NCI-H146 (cell line): ENCODE measurements around the gene PLEKHG2.

Source experiments
- DNase-seq: peaks from one replicate; lab custom pipeline; 2025; lab: John Stamatoyannopoulos, UW

PLEKHG2 gene

DNA sequence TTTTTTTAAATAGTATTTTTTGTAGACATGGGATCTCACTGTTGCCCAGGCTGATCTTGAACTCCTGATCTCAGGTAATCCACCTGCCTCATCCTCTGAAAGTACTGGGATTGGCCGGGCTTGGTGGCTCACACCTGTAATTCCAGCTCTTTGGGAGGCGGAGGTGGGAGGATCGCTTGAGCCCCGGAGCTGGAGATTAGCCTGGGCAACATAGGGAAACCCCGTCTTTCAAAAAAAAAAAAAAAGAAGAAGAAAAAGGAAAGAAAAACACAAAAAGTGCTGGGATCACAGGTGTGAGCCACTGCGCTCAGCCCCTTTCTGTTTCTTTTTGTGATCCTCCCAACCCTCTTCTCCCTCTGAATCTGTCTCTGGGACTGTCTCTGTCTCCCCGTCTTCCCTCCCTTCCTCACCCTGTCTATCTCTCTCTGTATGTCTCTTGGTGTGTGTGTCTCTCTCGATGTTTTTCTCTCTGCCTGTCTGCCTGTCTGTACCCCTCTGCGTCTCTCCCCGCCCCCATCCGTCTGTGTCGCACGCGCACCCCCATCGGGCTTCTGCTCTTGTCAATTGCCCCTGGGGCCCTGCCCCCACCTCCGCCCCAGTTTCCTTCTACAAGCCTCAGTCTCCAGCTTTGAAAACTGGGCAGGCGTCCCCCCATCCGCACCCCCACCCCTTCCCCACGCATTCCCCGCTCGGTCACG is 6.4 kb upstream of the PLEKHG2 start:
- DNase-seq: no peak

DNA sequence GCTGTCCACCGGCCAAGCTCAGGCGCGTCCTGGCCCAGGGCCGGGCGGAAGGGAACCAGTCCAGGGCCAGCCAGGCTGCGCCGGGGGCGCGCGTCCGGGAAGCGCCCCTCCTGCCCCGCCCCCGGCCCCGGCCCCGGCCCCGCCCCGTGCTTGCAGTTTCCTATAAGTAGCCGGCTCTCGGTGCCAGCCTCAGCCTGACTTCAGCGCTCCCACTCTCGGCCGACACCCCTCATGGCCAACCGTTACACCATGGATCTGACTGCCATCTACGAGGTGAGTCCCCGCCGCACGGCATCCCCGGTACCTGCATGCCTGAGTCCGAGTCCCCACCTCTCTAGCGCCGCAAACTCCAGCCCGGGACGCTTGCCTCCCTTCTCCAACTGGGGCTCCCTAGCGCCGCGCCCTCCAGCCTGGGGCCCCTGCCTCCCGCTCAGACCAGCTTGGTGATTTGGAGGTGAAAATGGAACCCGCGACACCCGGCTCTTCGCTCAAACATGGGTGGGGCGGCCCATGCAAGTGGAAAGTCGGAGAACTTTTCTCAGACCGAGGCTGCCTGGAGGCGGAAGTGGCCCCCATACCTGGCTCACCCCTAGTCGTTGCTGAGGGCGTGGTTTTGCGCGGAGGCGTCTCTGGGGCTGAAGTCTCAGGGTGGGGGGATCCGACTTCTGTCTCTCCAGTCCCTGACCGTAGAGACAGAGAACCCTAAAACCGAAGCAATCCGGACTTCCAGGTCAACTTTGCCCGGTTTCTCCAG is 5.6 kb upstream of the PLEKHG2 start, which contains the start of gene ZFP36:
TSS of gene ZFP36 (plus strand) at position 192 of the 754 bp plus-strand sequence. CDS start at position 250, 58 bp downstream.
- peak; percentile 78 for DNase-seq

DNA sequence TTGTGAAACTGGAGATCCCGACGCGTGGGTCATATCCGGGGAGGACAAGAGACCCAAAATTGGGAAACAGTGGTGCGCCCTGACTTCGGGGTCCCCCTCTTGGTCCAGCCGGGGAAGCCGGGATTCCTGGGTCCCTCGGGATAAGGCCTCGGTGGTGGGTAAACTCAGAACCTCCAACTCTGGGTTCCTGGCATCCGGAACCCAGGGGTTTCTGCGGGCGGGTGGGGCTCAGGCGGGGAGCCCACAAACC is 5.1 kb upstream of the PLEKHG2 start:
- DNase-seq: no peak

DNA sequence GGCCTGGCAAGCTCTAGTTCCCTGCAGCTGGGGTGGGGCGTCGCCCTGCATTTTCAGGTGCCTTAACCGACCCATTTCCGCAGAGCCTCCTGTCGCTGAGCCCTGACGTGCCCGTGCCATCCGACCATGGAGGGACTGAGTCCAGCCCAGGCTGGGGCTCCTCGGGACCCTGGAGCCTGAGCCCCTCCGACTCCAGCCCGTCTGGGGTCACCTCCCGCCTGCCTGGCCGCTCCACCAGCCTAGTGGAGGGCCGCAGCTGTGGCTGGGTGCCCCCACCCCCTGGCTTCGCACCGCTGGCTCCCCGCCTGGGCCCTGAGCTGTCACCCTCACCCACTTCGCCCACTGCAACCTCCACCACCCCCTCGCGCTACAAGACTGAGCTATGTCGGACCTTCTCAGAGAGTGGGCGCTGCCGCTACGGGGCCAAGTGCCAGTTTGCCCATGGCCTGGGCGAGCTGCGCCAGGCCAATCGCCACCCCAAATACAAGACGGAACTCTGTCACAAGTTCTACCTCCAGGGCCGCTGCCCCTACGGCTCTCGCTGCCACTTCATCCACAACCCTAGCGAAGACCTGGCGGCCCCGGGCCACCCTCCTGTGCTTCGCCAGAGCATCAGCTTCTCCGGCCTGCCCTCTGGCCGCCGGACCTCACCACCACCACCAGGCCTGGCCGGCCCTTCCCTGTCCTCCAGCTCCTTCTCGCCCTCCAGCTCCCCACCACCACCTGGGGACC is 4.6 kb upstream of the PLEKHG2 start:
- no peak for DNase-seq

DNA sequence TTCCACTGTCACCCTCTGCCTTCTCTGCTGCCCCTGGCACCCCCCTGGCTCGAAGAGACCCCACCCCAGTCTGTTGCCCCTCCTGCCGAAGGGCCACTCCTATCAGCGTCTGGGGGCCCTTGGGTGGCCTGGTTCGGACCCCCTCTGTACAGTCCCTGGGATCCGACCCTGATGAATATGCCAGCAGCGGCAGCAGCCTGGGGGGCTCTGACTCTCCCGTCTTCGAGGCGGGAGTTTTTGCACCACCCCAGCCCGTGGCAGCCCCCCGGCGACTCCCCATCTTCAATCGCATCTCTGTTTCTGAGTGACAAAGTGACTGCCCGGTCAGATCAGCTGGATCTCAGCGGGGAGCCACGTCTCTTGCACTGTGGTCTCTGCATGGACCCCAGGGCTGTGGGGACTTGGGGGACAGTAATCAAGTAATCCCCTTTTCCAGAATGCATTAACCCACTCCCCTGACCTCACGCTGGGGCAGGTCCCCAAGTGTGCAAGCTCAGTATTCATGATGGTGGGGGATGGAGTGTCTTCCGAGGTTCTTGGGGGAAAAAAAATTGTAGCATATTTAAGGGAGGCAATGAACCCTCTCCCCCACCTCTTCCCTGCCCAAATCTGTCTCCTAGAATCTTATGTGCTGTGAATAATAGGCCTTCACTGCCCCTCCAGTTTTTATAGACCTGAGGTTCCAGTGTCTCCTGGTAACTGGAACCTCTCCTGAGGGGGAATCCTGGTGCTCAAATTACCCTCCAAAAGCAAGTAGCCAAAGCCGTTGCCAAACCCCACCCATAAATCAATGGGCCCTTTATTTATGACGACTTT is 3.9 kb upstream of the PLEKHG2 start:
- peak; percentile 41 for DNase-seq

DNA sequence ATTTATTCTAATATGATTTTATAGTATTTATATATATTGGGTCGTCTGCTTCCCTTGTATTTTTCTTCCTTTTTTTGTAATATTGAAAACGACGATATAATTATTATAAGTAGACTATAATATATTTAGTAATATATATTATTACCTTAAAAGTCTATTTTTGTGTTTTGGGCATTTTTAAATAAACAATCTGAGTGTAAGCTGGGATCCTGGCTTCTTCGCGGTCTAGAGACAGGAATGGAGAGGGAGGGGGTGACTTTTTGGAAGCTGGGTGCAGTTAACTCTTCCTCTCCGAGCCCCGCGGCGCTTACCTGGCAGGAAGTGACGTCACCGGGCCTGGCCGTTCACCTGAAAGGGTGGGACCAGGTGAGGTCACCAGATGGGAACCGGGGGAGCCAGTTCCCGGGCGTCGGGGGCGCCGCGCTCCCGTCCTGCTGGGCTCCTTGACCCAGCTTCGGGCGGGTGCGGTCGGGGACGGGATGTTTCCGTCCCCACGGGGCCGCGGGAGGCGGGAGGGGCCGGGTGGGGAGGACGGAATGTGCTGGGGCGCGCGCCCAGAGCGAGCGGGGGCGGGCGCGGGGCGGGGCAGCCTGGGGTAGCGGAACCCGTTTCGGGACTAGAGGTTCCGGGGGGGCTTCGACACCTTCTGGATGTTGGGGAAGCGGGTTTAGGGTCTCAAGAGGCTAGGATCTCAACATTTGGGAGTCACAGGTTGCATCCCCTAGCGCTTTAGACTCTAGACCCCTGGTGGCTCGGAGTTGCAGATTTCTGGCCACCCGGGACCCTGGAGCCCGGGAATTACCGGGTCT is 3.1 kb upstream of the PLEKHG2 start:
- peak; percentile 99 for DNase-seq

DNA sequence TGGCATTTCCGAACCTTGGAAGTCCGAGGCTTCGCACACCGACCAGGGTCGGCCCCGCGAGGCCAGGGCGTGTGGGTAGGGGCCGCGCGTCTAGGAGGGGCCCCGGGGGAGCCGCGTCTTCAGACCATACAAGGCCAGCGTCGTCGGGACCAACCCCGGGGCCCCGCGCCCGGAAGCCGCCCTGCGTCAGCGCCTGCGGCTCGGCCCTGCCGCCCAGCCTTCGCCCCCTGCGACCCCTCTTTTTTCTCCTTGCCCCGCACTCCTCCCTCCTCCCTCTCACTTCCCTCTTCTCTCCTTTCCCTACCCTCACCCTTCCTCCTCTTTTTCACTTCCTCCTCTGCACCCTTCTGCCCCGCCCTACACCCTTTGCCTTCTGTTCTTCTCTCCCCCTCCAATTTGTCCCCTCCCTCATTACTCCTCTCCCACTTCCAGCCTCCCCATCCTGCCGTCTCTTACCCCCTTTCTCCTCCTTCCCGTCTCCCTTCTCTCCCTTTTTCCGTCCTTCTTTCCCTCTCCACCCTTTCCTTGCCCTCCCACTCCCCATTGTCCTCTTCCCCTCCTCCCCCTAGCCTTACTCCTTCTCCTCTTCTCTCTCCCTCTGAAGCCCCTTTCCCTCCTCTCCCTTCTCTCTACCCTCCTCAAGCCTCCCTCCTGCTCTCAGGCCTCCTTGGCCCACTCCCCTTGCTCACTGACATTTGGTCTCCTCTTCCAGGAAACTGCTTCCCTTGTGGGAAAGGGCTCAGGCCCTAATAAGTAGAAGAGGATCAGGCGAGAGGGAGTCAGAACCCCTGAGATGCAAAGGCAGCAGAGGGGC is 2.2 kb upstream of the PLEKHG2 start:
- DNase-seq: peak; percentile 53

DNA sequence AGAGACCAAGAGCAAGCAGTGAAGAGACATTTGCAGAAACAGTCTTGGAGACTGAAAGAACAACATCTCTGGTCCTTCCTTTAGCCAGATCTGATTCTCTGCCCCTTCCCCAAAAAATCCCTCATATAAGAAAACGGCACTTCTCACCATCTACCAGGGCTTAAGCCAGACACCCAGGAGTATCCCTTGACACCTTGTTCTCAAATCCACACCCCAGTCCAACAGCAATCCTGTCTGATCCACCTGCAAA is 1.7 kb upstream of the PLEKHG2 start:
- no peak for DNase-seq

DNA sequence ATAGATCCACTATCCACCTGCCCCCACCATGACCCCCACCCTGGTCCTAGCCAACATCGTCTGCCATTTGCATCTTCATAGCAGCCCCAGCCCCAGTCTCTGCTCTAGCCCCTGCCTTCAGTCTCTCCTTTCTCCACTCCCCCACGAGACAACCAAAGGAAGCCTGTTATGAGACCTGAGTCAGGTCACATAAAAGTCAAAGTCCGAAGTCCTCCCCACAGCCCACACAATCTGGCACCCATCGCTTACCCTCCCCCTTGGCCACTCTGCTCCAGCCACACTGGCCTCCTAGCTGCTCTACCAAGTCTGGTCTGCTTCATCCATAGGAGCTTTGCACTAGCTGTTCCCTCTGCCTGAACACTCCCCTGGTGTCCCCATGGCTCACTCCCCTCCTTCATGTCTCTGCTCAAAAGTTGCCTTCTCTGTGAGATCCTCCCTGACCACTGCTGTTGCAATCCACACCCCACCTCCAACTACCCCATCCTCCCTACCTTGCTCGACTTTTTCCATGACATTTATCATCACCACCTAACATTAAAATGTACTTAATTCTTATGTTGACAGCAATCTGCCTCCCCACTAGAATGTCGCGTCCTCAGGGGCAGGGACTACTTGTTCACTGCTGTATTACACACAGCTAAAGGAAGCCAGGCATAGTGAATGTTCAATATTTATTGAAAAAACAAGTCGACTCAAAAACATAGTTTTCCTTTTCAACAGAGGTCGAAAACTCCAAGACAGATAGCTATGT is 1.2 kb upstream of the PLEKHG2 start:
- DNase-seq: no peak

DNA sequence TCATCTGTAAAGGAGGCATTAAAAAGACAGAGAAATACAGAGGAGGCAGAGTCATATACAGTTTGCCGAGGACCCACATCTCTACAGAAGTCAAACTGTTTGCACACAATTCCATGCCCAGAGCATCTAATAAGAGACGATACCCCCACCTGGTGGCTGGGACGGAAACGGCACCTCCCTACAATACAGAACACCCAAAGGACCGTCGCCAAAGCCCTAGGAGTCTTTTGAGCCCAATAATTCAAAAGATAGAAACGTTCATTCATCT is 703 bp upstream of the PLEKHG2 start:
- peak; percentile 94 for DNase-seq

DNA sequence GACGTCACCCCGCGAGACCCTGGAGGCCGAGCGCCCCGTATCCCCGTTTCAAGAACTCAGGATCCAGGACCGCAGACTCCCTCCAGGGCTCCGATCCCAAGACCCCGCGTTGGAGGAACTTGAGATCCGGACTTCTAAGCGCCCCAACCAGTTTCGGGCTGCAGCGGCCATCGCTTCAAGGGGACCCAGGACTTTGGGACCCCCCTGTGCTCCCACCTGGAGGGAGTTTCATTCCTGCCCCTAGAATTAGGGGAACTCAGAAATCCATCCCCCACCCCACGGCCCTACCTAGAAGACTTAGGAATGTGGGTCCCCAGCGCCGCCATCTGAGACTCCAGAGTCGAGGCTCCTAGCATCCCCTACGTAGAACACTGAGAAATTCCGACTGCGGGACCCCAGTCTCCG is 400 bp downstream of the PLEKHG2 start:
- DNase-seq: peak; percentile 60

DNA sequence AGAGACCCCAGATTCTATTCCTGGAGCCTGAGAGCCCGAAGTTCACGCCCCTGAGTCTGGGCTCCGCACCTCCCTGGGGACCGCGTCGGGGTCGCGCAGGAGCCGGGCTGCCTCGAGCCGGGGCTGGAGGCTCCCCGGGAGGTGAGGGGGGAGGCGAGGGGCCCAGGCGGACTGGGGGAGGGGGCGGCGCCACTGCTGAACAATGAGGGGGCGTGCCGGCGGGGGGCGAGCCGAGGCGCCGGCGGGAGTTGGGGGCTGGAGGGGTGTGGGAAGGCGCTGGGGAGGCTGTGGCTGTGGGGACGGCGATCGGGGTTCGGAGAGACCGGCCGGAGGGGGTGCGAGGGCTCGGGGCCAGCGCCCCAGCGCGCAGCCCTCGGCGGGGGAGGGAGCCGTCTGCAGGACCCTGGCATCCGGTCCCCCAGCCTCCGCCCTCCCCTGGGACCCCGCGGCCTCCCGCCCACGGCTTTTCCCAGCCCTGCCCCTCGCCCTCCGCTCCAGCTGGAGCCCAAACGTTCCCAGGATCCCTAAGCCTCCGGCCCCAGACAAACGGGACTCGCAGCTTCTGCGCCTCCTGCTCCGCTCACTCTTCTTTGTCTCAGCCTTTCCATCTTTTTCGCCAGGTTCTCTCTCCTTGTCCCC is 922 bp downstream of the PLEKHG2 start:
- peak; percentile 75 for DNase-seq

DNA sequence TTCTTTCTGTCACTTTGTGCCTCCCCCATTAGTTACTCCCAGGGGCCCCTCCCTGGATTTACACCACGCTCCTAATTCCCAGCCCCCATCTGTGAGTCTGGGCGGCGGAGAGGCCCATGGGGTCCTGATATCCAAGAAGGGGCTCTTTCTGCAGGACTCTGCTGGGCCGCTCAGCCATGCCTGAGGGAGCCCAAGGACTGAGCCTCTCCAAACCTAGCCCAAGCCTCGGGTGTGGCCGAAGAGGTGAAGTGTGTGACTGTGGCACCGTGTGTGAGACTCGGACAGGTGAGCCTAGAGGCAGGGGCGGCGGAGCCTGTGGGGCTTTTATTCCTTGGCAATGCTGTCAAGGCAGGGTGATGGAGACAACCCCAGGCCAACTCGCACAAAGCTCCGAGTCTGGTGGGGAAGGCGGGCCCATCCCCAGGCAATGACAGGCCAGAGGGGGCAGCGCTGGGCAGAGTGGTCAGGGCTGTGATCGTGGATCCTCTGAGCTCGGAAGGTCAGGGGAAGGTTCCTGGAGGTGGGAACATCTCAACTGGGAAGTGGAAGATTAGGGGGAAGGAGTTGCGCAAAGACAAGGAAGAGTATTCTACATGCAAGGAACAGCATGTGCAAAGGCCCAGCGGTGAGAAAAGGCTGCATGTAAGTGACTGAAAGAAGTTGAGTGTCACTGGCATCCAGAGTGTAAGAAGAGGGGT is 1.6 kb downstream of the PLEKHG2 start:
- peak; percentile 35 for DNase-seq

DNA sequence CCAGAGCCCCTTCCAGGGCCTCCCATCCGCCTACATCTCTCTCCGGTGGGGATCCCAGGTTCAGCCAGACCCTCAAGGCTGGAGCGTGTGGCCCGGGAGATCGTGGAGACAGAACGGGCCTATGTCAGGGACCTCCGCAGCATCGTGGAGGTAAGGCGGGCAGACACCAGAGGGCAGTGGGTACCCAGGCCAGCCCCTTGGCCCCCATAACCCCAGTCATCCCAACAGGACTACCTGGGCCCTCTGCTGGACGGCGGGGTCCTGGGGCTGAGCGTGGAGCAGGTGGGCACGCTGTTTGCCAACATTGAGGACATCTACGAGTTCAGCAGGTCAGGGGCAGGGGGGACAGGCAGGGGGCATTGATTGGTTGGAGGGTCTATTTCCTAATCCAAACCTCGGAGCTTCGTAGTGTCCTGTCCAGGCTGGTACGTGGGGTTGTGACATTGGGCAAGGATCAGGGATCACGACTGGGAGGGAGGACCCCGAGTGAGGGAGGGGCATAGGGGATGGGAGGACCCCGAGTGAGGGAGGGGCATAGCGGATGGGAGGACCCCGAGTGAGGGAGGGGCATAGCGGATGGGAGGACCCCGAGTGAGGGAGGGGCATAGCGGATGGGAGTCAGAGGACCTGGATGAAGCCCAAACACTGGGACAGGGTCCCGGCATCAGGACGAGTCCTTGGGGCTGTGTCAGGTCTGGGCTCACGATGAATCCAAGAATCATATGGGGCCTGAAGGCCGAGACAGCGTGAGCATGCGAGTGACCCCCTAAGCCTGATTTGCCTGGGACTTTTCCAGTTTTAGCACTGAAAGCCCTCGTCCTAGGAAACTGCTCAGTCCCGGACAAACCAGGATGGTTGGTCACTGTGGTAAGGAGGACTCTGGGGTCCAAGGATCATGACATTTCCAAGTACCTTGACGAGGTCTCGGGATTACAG is 2.9 kb downstream of the PLEKHG2 start:
- DNase-seq: no peak

DNA sequence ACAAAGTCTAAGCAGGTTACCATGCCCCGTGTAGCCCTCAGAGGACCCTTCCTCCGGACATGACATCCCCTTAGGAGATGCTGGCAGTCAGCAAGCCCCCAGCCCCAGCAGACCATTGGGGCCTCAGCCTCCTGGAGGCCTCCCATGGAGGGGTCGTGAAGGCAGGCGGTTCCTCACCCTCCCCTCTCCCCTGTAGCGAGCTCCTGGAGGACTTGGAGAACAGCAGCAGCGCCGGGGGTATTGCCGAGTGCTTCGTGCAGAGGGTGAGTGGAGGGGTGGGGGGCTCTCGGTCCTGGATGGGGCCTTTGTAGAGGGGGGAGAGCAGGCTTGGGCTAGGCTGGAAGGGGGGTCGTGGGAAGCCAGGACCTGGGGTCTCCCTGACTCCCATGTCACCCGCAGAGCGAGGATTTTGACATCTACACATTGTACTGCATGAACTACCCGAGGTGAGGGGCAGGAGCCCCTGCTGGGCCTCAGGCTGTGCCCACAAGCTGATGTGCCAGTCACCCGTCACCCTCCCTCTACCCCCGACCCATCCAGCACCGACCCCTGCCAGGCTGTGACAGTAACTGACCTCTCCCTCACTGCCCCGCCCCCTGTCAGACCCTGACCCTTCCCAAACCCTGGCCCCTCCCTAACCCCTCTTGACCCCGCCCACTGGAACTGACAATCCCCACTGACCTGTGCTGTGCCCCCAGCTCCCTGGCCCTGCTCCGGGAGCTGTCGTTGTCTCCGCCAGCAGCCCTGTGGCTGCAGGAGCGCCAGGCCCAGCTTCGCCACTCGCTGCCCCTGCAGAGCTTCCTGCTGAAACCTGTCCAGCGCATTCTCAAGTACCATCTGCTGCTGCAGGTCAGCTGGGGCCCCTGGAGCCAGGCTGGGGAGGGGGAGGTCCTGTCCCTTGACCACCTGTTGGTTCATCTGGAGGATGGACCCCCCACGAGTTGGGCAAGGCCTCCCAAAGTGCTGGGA is 4.0 kb downstream of the PLEKHG2 start:
- DNase-seq: no peak

DNA sequence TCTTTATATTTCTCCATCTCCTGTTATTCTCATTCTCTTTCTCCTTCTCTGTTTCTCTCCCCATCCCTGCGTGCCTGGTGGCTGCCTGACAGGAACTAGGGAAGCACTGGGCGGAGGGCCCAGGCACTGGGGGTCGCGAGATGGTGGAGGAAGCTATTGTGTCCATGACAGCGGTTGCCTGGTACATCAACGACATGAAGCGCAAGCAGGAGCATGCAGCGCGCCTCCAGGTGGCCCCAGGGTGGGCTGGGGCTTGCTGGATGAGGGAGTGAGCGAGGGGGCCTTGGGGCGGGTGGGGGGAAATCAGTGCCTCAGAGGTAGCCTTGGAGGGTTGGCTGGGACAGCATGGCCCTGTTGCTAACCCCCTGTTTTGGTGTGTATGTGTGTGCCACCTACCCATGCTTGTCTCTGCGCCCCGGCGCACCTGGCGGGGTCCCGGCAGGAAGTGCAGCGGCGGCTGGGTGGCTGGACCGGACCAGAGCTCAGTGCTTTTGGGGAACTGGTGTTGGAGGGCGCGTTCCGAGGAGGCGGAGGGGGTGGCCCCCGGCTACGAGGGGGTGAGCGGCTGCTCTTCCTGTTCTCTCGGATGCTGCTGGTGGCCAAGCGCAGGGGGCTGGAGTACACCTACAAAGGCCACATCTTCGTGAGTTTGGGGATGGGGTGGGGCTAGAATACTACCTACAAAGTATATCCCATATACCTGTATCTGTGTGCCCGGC is 5.2 kb downstream of the PLEKHG2 start:
- no peak for DNase-seq
